Tibial nerve (tissue), 4 donors: ENCODE results near the gene RAB12. TPM values are rescaled to one million over a fixed set of nuclear protein-coding genes. Genes with fewer than 3 reads are reported as not detected.

Source experiments
- DNase-seq, 2 donors: peaks; one replicate each; pipeline ENCODE4 v3.0.0-alpha.2; 2019; ENCODE audit warnings: low spot score in 2 of 2
- H3K27ac ChIP-seq, 4 donors: fragments of 200-600 bp; sonication (generic) in 3 of 4; one replicate each; pipeline ENCODE4 v1.5.1; 2017 to 2019; ENCODE audit warnings: mild to moderate bottlenecking in 1 of 4
- H3K27me3 ChIP-seq, 2 donors: fragments of 200-600 bp; sonication (generic) in 1 of 2; one replicate each; pipeline versions ENCODE4 v1.5.1 to v1.6.0; 2017 to 2019
- H3K36me3 ChIP-seq, 3 donors: fragments of 200-600 bp; sonication (generic); one replicate each; pipeline ENCODE4 v1.5.1; 2018 to 2019
- H3K4me1 ChIP-seq, 4 donors: fragments of 200-600 bp; sonication (generic) in 3 of 4; one replicate each; pipeline ENCODE4 v1.5.1; 2017 to 2019
- H3K4me3 ChIP-seq, 4 donors: fragments of 200-600 bp; sonication (generic) in 3 of 4; one replicate each; pipeline ENCODE4 v1.5.1; 2017 to 2019; ENCODE audit warnings: mild to moderate bottlenecking in 1 of 4, moderate library complexity in 1 of 4
- H3K9me3 ChIP-seq, 4 donors: fragments of 200-600 bp; sonication (generic) in 3 of 4; one replicate each; pipeline ENCODE4 v1.5.1; 2017 to 2019
- CTCF ChIP-seq, 5 experiments: fragments of 200-600 bp in 3 of 5; fragments of 450-650 bp in 2 of 5; sonication (generic) in 3 of 5; IDR thresholded peaks; one replicate each; pipeline ENCODE4 v1.5.1; 2016 to 2019; ENCODE audit warnings: antibody characterized with exemption in 5 of 5, mild to moderate bottlenecking in 3 of 5, moderate library complexity in 2 of 5
- EP300 ChIP-seq, 2 donors: sonication (generic); formaldehyde crosslinking; IDR thresholded peaks; one replicate each; pipeline ENCODE4 v1.6.1; 2017; ENCODE audit warnings: antibody characterized with exemption in 2 of 2, mild to moderate bottlenecking in 1 of 2
- POLR2A ChIP-seq, 2 donors: fragments of 450-650 bp; IDR thresholded peaks; one replicate each; pipeline ENCODE4 v1.6.1; 2017; ENCODE audit warnings: antibody characterized with exemption in 2 of 2, mild to moderate bottlenecking in 2 of 2, moderate library complexity in 2 of 2
- WGBS, 2 donors: methylation state at CpG; one replicate each; pipeline ENCODE4 v1.1.5; 2018; 5-methylcytosine and 5-hydroxymethylcytosine counted together
- total RNA-seq, 4 donors: library from RNA; depleted of rRNA; stranded (reverse); fragments of >200 nt; gene quantifications; one replicate each; pipeline ENCODE4 v1.1.0, GENCODE V29; 2016

RAB12 gene
- total RNA-seq, 4 donors from 2014 or later: 36.0 to 102 (median 53.5) TPM

- 92 to 96% methylated on average over 6 of the region's 6 CpGs for WGBS, 2 donors
- H3K9me3 ChIP-seq: no peaks in the 10 kb centered on the region
- peaks cover 0 to 73% (median 13%) of the 10 kb centered on the region in 4 donors for H3K4me1 ChIP-seq
- no peaks in the 10 kb centered on the region for H3K27me3 ChIP-seq
- no peak for TF ChIP-seq EP300 (IDR thresholded peaks at IDR 0.05)
- no peak overlapping the region for H3K27ac ChIP-seq
- no peak for DNase-seq
- no peak overlapping the region for H3K4me3 ChIP-seq
- H3K36me3 ChIP-seq: peaks cover 0 to 33% (median 0%) of the 10 kb centered on the region in 3 donors
Measured at GRCh38 chr18:8626414-8627106, 17.3 kb downstream of the RAB12 start.

- Histone ChIP-seq H3K4me1 (peaks cover 0 to 73% (median 13%) of the 10 kb centered on the region in 4 donors), H3K27me3 (no peaks in the 10 kb centered on the region), H3K36me3 (peaks cover 0 to 33% (median 0%) of the 10 kb centered on the region in 3 donors), H3K4me3 (no peak overlapping the region), H3K9me3 (no peaks in the 10 kb centered on the region), H3K27ac (no peak overlapping the region)
- 70 to 72% methylated on average over 11 of the region's 11 CpGs for whole genome bisulfite sequencing, 2 donors
- no peak for TF ChIP-seq POLR2A (IDR thresholded peaks at IDR 0.05)
- no peak for TF ChIP-seq CTCF (IDR thresholded peaks at IDR 0.05)
- TF ChIP-seq EP300 (IDR thresholded peaks at IDR 0.05): no peak
- DNase-seq: no peak
Measured at GRCh38 chr18:8627107-8627472, 17.9 kb downstream of the RAB12 start.

- Histone ChIP-seq H3K27ac (no peak overlapping the region), H3K9me3 (no peaks in the 10 kb centered on the region), H3K4me3 (no peak overlapping the region), H3K36me3 (peaks cover 0 to 33% (median 0%) of the 10 kb centered on the region in 3 donors), H3K4me1 (peaks cover 0 to 73% (median 13%) of the 10 kb centered on the region in 4 donors), H3K27me3 (no peaks in the 10 kb centered on the region)
- no peak for DNase-seq
- TF ChIP-seq EP300 (IDR thresholded peaks at IDR 0.05): no peak
- TF ChIP-seq CTCF (IDR thresholded peaks at IDR 0.05): no peak
- no peak for TF ChIP-seq POLR2A (IDR thresholded peaks at IDR 0.05)
- 53 to 61% methylated on average over 4 of the region's 4 CpGs for WGBS, 2 donors
Measured at GRCh38 chr18:8627540-8627939, 18.3 kb downstream of the RAB12 start.

GRCh38 chr18:8629602-8630001 is 20.4 kb downstream of the RAB12 start:
- H3K9me3 ChIP-seq: no peaks in the 10 kb centered on the region
- 95 to 96% methylated on average over 3 of the region's 3 CpGs for WGBS, 2 donors
- TF ChIP-seq POLR2A (IDR thresholded peaks at IDR 0.05): no peak
- TF ChIP-seq EP300 (IDR thresholded peaks at IDR 0.05): no peak
- no peak for TF ChIP-seq CTCF (IDR thresholded peaks at IDR 0.05)
- H3K4me1 ChIP-seq: peaks cover 0 to 58% (median 4%) of the 10 kb centered on the region in 4 donors
- no peak for DNase-seq
- H3K36me3 ChIP-seq: peaks cover 0 to 51% (median 0%) of the 10 kb centered on the region in 3 donors
- H3K4me3 ChIP-seq: no peak overlapping the region
- H3K27ac ChIP-seq: no peak overlapping the region
- no peaks in the 10 kb centered on the region for H3K27me3 ChIP-seq

- H3K9me3 ChIP-seq: no peaks in the 10 kb centered on the region
- H3K36me3 ChIP-seq: peaks cover 0 to 52% (median 1%) of the 10 kb centered on the region in 3 donors
- WGBS, 2 donors: 94 to 96% methylated on average over 2 of the region's 2 CpGs
- no peak for DNase-seq
- no peaks in the 10 kb centered on the region for H3K27me3 ChIP-seq
- H3K27ac ChIP-seq: no peak overlapping the region
- TF ChIP-seq EP300 (IDR thresholded peaks at IDR 0.05) (no peak), POLR2A (IDR thresholded peaks at IDR 0.05) (no peak), CTCF (IDR thresholded peaks at IDR 0.05) (no peak)
- no peak overlapping the region for H3K4me3 ChIP-seq
- peaks cover 0 to 49% (median 4%) of the 10 kb centered on the region in 4 donors for H3K4me1 ChIP-seq
Measured at GRCh38 chr18:8630546-8630945, 21.3 kb downstream of the RAB12 start.
